PFSK-1 (cell line): ENCODE measurements around the gene UTP14C.

ENCODE experiments used
- POLR2AphosphoS5 ChIP-seq: IDR thresholded peaks from 2 replicates; pipeline ENCODE4 v1.6.1; 2012; ENCODE audit warnings: low read depth, mild to moderate bottlenecking, control low read depth, low read length, moderate library complexity
- SIN3A ChIP-seq: IDR thresholded peaks from 2 replicates; pipeline ENCODE4 v1.6.1; 2012; ENCODE audit warnings: mild to moderate bottlenecking, low read length, moderate library complexity, borderline replicate concordance; ENCODE audit not compliant: insufficient read depth
- TAF1 ChIP-seq: IDR thresholded peaks from 2 replicates; pipeline ENCODE4 v1.6.1; 2012; ENCODE audit warnings: low read length, control low read depth, borderline replicate concordance; ENCODE audit not compliant: insufficient read depth
- TF ChIP-seq, protein P1 (sequence below), 2 experiments: IDR thresholded peaks; 2 replicates each; pipeline versions ENCODE4 v1.6.1 to v1.8.0; 2011 to 2012; ENCODE audit warnings: low read depth in 2 of 2, low read length in 2 of 2, control low read depth in 1 of 2, inconsistent platforms in 1 of 2, mild to moderate bottlenecking in 1 of 2, moderate library complexity in 1 of 2; ENCODE audit not compliant: insufficient read depth in 1 of 2

DNA sequence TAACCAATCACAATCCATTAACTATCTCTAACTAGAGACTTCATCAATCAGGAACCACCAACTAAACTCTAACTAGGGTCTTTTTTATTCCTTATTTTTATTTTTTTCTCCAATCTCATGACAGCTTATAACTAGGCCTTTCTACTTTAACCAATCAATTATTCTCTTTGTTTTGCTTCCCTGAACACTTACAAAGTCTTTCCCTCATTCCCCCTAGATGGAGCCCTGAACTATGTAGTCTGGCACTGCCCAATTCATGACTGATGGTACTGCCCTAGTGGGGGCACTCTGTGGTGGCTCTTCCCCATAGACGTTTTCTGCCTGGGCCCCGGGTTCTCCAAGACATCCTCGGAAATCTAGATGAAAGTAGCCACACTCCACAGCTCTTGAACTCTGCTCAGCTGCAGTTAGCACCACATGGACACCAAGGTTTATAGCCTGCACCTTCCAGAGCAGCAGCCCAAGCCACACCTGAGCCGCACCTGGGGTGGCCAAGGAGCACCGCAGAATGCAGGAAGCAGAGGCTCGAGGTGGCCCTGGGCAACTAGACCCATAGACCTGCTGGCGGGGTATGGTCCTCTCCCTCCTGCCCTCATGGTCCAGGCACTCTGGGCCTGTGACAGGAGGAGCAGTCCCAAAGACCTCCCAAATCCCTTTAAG, 19.9 kb upstream of the UTP14C start:
- TF ChIP-seq POLR2AphosphoS5 (no peak), SIN3A (no peak), TAF1 (no peak)
- TF ChIP-seq, protein P1, sequence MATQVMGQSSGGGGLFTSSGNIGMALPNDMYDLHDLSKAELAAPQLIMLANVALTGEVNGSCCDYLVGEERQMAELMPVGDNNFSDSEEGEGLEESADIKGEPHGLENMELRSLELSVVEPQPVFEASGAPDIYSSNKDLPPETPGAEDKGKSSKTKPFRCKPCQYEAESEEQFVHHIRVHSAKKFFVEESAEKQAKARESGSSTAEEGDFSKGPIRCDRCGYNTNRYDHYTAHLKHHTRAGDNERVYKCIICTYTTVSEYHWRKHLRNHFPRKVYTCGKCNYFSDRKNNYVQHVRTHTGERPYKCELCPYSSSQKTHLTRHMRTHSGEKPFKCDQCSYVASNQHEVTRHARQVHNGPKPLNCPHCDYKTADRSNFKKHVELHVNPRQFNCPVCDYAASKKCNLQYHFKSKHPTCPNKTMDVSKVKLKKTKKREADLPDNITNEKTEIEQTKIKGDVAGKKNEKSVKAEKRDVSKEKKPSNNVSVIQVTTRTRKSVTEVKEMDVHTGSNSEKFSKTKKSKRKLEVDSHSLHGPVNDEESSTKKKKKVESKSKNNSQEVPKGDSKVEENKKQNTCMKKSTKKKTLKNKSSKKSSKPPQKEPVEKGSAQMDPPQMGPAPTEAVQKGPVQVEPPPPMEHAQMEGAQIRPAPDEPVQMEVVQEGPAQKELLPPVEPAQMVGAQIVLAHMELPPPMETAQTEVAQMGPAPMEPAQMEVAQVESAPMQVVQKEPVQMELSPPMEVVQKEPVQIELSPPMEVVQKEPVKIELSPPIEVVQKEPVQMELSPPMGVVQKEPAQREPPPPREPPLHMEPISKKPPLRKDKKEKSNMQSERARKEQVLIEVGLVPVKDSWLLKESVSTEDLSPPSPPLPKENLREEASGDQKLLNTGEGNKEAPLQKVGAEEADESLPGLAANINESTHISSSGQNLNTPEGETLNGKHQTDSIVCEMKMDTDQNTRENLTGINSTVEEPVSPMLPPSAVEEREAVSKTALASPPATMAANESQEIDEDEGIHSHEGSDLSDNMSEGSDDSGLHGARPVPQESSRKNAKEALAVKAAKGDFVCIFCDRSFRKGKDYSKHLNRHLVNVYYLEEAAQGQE (IDR thresholded peaks at IDR 0.05; ENCODE audit: insufficient read depth in 1 of 2, low read depth in 2 of 2, low read length in 2 of 2), result no peak
